ENCODE data around the gene PNPO.

DNA sequence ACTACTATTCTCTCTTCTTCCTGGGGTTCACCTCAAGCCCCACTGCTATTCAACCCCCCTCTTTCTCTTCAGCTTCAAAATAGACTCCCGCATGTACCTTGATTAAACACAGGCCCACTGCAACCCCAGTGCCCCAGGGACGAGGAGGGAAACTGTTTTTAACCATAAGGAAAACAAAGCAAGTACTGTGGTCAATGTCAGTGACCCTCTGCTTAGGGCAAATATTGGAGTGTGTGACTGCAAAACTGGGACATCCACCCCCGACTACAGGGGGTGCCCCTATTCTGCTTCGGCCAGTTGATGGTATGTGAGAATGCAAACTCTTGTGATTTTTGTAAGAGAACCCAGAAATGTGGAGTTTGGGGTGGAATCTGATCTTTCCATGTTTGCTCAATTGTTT is 9.5 kb upstream of the PNPO start:
- TF ChIP-seq RAD21 (IDR thresholded peaks at IDR 0.05; ENCODE audit: low read length): no peak
- no peak for TF ChIP-seq POLR2A (IDR thresholded peaks at IDR 0.05; ENCODE audit: low read depth, low read length)
- TF ChIP-seq CTCF (conservative IDR thresholded peaks at IDR 0.05; ENCODE audit: low read depth, low read length): no peak
- no peak for TF ChIP-seq MAFK (IDR thresholded peaks at IDR 0.05; ENCODE audit: low read depth, low read length)
- TF ChIP-seq CEBPB (IDR thresholded peaks at IDR 0.05; ENCODE audit: low read depth, low read length): no peak
- no peak for TF ChIP-seq SMC3 (IDR thresholded peaks at IDR 0.05; ENCODE audit: low read depth, low read length)
- TF ChIP-seq, protein P1, sequence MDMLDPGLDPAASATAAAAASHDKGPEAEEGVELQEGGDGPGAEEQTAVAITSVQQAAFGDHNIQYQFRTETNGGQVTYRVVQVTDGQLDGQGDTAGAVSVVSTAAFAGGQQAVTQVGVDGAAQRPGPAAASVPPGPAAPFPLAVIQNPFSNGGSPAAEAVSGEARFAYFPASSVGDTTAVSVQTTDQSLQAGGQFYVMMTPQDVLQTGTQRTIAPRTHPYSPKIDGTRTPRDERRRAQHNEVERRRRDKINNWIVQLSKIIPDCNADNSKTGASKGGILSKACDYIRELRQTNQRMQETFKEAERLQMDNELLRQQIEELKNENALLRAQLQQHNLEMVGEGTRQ (IDR thresholded peaks at IDR 0.05; ENCODE audit: low read depth, low read length): no peak
- no peak for TF ChIP-seq FOS (IDR thresholded peaks at IDR 0.05; ENCODE audit: low read depth, low read length)
- no peak for TF ChIP-seq MXI1 (IDR thresholded peaks at IDR 0.05; ENCODE audit: borderline replicate concordance, low read depth, low read length)
- TF ChIP-seq RCOR1 (IDR thresholded peaks at IDR 0.05; ENCODE audit: insufficient replicate concordance, low read length): no peak
- TF ChIP-seq RFX5 (IDR thresholded peaks at IDR 0.05; ENCODE audit: low read depth, low read length): no peak
- TF ChIP-seq CHD1 (IDR thresholded peaks at IDR 0.05; ENCODE audit: low read depth, low read length): no peak
